ENCODE data around the gene TLR6. TPM values are rescaled to one million over a fixed set of nuclear protein-coding genes. Genes with fewer than 3 reads are reported as not detected.
"Not testable (repeated sequence)": the region's sequence is repeated elsewhere in the genome, so short reads cannot be mapped to it uniquely, and the experiment has no call there.

Gene TLR6
- total RNA-seq, 2 donors from 2014 or later: 2.7 to 3.2 TPM

- DNase-seq (no peak), ATAC-seq (peak; percentile 43 to 45)
- intact Hi-C loops (cut with DNase I): no loop called here
Observed at GRCh38 chr4:38803833-38804653, 52.6 kb downstream of the TLR6 start.

GRCh38 chr4:38802561-38803355 lies 53.9 kb downstream of the TLR6 start:
- intact Hi-C loops (cut with DNase I): no loop called here
- DNase-seq: no peak
- ATAC-seq: no peak

GRCh38 chr4:38800961-38801450 lies 55.6 kb downstream of the TLR6 start:
- DNase-seq: no peak
- no peak for ATAC-seq
- intact Hi-C loops (cut with DNase I): no loop called here

- DNase-seq (no peak), ATAC-seq (no peak)
- intact Hi-C loops (cut with DNase I): no loop called here
Observed at GRCh38 chr4:38800366-38800765, 56.3 kb downstream of the TLR6 start.

GRCh38 chr4:38795087-38795486 lies 61.5 kb downstream of the TLR6 start:
- intact Hi-C loops (cut with DNase I): no loop called here
- DNase-seq: no peak
- ATAC-seq: no peak

- intact Hi-C loops (cut with DNase I): no loop called here
- ATAC-seq: no peak
- DNase-seq: no peak
Observed at GRCh38 chr4:38794051-38794450, 62.6 kb downstream of the TLR6 start.

GRCh38 chr4:38791010-38791409 lies 65.6 kb downstream of the TLR6 start:
- intact Hi-C loops (cut with DNase I): no loop called here
- no peak for DNase-seq
- no peak for ATAC-seq

- DNase-seq: no peak
- no peak for ATAC-seq
- intact Hi-C loops (cut with DNase I): no loop called here
Observed at GRCh38 chr4:38788317-38788716, 68.3 kb downstream of the TLR6 start.

GRCh38 chr4:38787693-38788092 lies 68.9 kb downstream of the TLR6 start:
- ATAC-seq (no peak), DNase-seq (no peak)
- intact Hi-C loops (cut with DNase I): no loop called here

GRCh38 chr4:38785901-38786402 lies 70.7 kb downstream of the TLR6 start:
- DNase-seq (no peak), ATAC-seq (peak; percentile 61 to 88)
- intact Hi-C loops (cut with DNase I): no loop called here

- intact Hi-C loops (cut with DNase I): no loop called here
- ATAC-seq: no peak
Observed at GRCh38 chr4:38785041-38785790, 71.4 kb downstream of the TLR6 start.

GRCh38 chr4:38784141-38784540 lies 72.5 kb downstream of the TLR6 start:
- intact Hi-C loops (cut with DNase I): no loop called here
- ATAC-seq: no peak
- no peak for DNase-seq

More at GRCh38 chr4:38785041-38785790, 71.4 kb downstream of the TLR6 start:
- no peak for DNase-seq

- intact Hi-C loops (cut with DNase I): loop anchor here in 1 of 2 donors (2.0 kb wide), 1 partner anchor 604 kb away; no protein-coding TSS in a partner anchor
- ATAC-seq: no peak
Observed at GRCh38 chr4:38783109-38783460, 73.5 kb downstream of the TLR6 start.

GRCh38 chr4:38782452-38783108 lies 74.0 kb downstream of the TLR6 start, which contains the start of gene TLR10:
Gene TLR10, minus strand, starts transcription at chr4:38782990. Its CDS starts 7,400 bp downstream, at chr4:38775590.
- ATAC-seq (peak; percentile 53 to 70), DNase-seq (no peak)
- intact Hi-C loops (cut with DNase I): loop anchor here in 1 of 2 donors (2.0 kb wide), 1 partner anchor 604 kb away; no protein-coding TSS in a partner anchor

More at GRCh38 chr4:38783109-38783460, 73.5 kb downstream of the TLR6 start:
- no peak for DNase-seq

GRCh38 chr4:38781854-38782261 lies 74.8 kb downstream of the TLR6 start:
- intact Hi-C loops (cut with DNase I): loop anchor here in 1 of 2 donors (2.0 kb wide), 1 partner anchor 603 kb away; no protein-coding TSS in a partner anchor
- ATAC-seq (no peak), DNase-seq (no peak)

- DNase-seq (no peak), ATAC-seq (no peak)
- intact Hi-C loops (cut with DNase I): no loop called here
Observed at GRCh38 chr4:38780833-38781484, 75.7 kb downstream of the TLR6 start.

- intact Hi-C loops (cut with DNase I): no loop called here
- DNase-seq (no peak), ATAC-seq (no peak)
Observed at GRCh38 chr4:38779790-38780189, 76.8 kb downstream of the TLR6 start.

- DNase-seq; ATAC-seq; intact Hi-C loops (cut with DNase I): not testable (repeated sequence)
Observed at GRCh38 chr4:38777925-38778324, 78.7 kb downstream of the TLR6 start.

Data from left cardiac atrium (tissue), 4 donors.